Calu3 (cell line): ENCODE data around the gene ZNF784. TPM values are rescaled to one million over a fixed set of nuclear protein-coding genes. Genes with fewer than 3 reads are reported as not detected.
A peak's percentile ranks its signal among the peaks of the same experiment; 100 is the strongest.

Experiments used
- BruUV-seq: library from RNA; stranded (reverse); fragments of 400-500 nt; replicated peaks from 2 replicates; lab custom pipeline; 2021; lab: Mats Ljungman, UMichigan
- CTCF ChIA-PET: fragments of 300-600 bp; sonication (Branson Sonifier 250); formaldehyde crosslinking; loops from one replicate; lab custom pipeline; 2022; ENCODE audit warnings: antibody characterized with exemption; lab: Charles Lee
- DNase-seq: peaks from one replicate; pipeline ENCODE4 v3.0.0; 2022
- H3K27ac Mint-ChIP-seq: one replicate; pipeline ENCODE4 v1.8.0; 2022; ENCODE audit warnings: mixed read lengths; ENCODE audit not compliant: unreplicated experiment
- H3K27me3 Mint-ChIP-seq: one replicate; pipeline ENCODE4 v1.8.0; 2022; ENCODE audit warnings: mixed read lengths; ENCODE audit not compliant: unreplicated experiment
- H3K36me3 Mint-ChIP-seq: one replicate; pipeline ENCODE4 v1.8.0; 2022; ENCODE audit warnings: mild to moderate bottlenecking, moderate library complexity, mixed read lengths; ENCODE audit not compliant: insufficient read depth, unreplicated experiment
- H3K4me1 Mint-ChIP-seq: one replicate; pipeline ENCODE4 v1.8.0; 2022; ENCODE audit warnings: mild to moderate bottlenecking, low read depth, mixed read lengths; ENCODE audit not compliant: unreplicated experiment
- H3K4me3 Mint-ChIP-seq: one replicate; pipeline ENCODE4 v1.8.0; 2022; ENCODE audit warnings: mild to moderate bottlenecking, low read depth, moderate library complexity, mixed read lengths; ENCODE audit not compliant: unreplicated experiment
- H3K9me3 Mint-ChIP-seq: one replicate; pipeline ENCODE4 v1.8.0; 2022; ENCODE audit warnings: low read depth, mixed read lengths; ENCODE audit not compliant: unreplicated experiment
- CTCF ChIP-seq: fragments of 200-600 bp; IDR thresholded peaks from one replicate; pipeline ENCODE4 v1.8.0; 2022; ENCODE audit warnings: antibody characterized with exemption; ENCODE audit not compliant: unreplicated experiment
- intact Hi-C: fragments of 100-400 bp; cut with micrococcal nuclease; formaldehyde crosslinking; loops from one replicate; pipeline ENCODE4 v1.10.0; 2022; ENCODE audit not compliant: unreplicated experiment
- total RNA-seq: library from RNA; stranded (reverse); gene quantifications from 2 replicates; pipeline ENCODE4 v1.2.3, GENCODE V29; 2022

ZNF784 gene
- total RNA-seq, 1 experiment from 2014 or later, result 6.0 TPM

GRCh38 chr19:55643887-55644176 lies 19.5 kb upstream of the ZNF784 start:
- intact Hi-C loops, result no loop called here
- peaks cover 34% of the 10 kb centered on the region for H3K4me1 Mint-ChIP-seq
- H3K27ac Mint-ChIP-seq, result peak overlapping the region; percentile 73
- no peak for TF ChIP-seq CTCF
- CTCF ChIA-PET, result no interaction called here
- H3K9me3 Mint-ChIP-seq, result no peaks in the 10 kb centered on the region
- DNase-seq, result no peak
- peak overlapping the region; percentile 92 for H3K4me3 Mint-ChIP-seq
- H3K27me3 Mint-ChIP-seq, result no peaks in the 10 kb centered on the region
- BruUV-seq, result no TSS peak
- peaks cover 85% of the 10 kb centered on the region for H3K36me3 Mint-ChIP-seq

DNA sequence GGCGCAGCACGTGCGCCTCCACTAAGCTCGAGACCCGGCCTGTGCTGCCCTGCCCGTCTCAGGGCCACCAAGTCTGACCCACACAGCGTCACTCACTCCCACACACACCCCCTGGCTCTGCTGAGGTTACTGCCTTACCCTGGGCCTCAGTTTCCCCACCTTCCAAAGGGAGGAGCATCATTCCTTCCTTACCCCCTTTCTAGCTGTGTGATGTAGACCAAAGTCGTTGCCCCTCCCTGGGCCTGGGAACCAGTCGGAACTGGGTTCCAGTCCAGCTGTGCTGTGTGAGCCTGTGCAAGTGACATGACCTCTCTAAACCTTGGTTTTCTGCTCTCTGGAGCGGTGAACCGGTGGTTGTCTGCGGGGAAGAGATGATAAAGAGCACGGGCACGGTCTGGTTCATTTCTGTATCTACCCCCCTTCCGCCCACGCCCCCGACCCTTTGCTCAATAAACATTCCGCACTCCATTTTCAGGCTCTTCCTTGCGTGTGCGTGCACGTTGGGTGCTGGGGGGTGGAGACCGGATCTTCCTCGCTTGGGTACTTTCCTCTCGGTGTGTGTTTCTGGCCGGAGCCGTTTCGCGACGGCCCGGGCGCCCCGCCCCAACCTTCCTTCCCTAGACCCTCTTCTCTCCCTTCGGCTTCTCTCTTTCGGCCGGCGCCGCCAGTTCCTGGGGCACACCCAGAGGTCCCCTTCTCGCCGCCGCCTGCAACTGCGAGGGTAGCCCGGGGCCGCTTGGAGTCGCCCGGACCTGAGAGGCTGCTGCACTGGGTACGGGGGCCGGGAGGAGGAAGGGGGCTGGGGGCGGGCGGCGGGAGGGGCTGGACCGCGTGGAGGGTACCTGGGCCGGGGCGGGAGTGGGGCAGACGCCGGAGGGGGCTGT lies 18.9 kb upstream of the ZNF784 start, which contains the start of gene ZNF581:
Gene ZNF581, plus strand, starts transcription at position 647 of the 884 bp plus-strand sequence. CDS start 923 bp downstream, outside the sequence.
- Mint-ChIP-seq H3K36me3 (peaks cover 79% of the 10 kb centered on the region), H3K27ac (peak within 1 kb of the TSS; percentile 73), H3K4me3 (peak within 1 kb of the TSS; percentile 92), H3K4me1 (peaks cover 34% of the 10 kb centered on the region), H3K27me3 (no peaks in the 10 kb centered on the region), H3K9me3 (no peaks in the 10 kb centered on the region)
- no TSS peak for BruUV-seq
- peak; percentile 85 for DNase-seq
- no peak for TF ChIP-seq CTCF
- CTCF ChIA-PET, result interaction anchor here (0.6 to 1.3 kb wide), 2 partner anchors 11 to 666 kb away, joined by 3 to 8 read pairs; partner anchors contain the start of gene U2AF2
- intact Hi-C loops, result no loop called here

- Mint-ChIP-seq H3K36me3 (peaks cover 79% of the 10 kb centered on the region), H3K4me1 (peaks cover 41% of the 10 kb centered on the region), H3K27me3 (no peaks in the 10 kb centered on the region), H3K4me3 (peak overlapping the region; percentile 92), H3K27ac (peak overlapping the region; percentile 93), H3K9me3 (no peaks in the 10 kb centered on the region)
- CTCF ChIA-PET, result interaction anchor here (0.6 to 1.3 kb wide), 2 partner anchors 12 to 667 kb away, joined by 3 to 8 read pairs; partner anchors contain the start of gene U2AF2
- intact Hi-C loops, result no loop called here
- BruUV-seq, result TSS peak; percentile 26
- DNase-seq, result peak; percentile 42
- no peak for TF ChIP-seq CTCF
Observed at GRCh38 chr19:55642153-55643002, 18.0 kb upstream of the ZNF784 start.

DNA sequence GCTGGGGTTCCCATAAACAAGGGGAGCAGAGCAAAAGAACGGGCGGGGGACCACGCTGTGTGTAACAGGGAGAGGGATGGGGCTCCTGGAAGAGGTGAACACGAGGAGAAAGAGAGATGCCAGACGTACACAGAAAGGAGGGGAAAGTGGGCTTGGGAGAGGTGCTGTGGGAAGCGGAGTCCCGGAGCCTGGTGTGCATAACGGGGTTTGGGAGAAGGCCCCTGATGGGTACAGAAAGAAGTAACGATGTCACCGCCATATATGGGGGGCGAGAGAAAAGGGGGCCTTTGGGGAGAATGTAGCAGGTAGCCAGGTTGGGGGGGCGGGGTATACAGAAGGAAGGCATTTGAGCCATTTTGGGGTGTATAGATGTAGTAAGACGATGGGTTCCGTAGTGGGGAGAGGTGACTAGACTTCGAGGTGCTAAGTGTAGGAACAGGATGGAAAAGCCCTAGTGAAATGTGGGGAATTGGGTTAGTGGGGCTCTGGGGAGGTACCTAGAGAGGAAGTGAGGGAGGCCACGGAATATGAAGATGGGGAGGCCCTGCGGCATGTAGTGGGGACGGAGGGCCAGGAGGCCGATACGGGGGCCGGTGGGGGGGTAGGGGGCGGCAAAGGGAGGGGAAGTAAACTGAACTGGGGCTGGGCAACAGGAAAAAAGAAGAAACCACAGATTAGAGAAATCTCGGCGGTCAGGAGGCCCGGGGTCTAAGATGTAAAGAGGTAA lies 17.2 kb upstream of the ZNF784 start:
- intact Hi-C loops, result no loop called here
- no TSS peak for BruUV-seq
- DNase-seq, result no peak
- H3K4me1 Mint-ChIP-seq, result peaks cover 46% of the 10 kb centered on the region
- CTCF ChIA-PET, result no interaction called here
- H3K27me3 Mint-ChIP-seq, result no peaks in the 10 kb centered on the region
- no peaks in the 10 kb centered on the region for H3K9me3 Mint-ChIP-seq
- no peak for TF ChIP-seq CTCF
- peak overlapping the region; percentile 93 for H3K27ac Mint-ChIP-seq
- peaks cover 79% of the 10 kb centered on the region for H3K36me3 Mint-ChIP-seq
- H3K4me3 Mint-ChIP-seq, result peak overlapping the region; percentile 92
